ENCODE data around the gene CACNB3. TPM values are rescaled to one million over a fixed set of nuclear protein-coding genes. Genes with fewer than 3 reads are reported as not detected.
A peak's percentile ranks its signal among the peaks of the same experiment; 100 is the strongest.

Gene CACNB3
- total and polyA plus RNA-seq, 4 experiments from 2014 or later = 1.5 to 17.9 (median 10.6) TPM

DNA sequence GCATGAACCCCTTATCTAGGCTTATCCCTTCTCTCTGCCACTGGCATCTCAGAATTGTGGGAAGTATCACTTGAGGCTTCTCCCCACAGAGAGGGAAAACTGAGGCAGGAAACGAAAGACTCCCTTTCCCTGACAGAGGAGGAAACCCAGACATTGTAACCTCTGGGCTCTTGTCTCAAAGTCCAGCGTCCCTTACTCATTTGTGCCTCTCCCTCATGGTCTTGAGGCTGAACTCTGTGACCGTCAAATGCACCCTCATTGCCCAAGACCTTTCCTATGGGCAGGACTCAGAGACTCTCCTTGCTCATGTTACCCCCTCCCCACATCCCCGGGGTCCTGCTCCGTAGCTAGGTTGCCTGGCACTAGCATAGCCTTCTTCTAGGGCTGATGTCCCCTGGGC is 3.8 kb downstream of the CACNB3 start:
- CTCF ChIA-PET (ENCODE audit: partially characterized antibody) = no interaction called here
- peaks cover 15 to 54% (median 20%) of the 10 kb centered on the region in 4 donors for H3K4me1 Mint-ChIP-seq
- no peaks in the 10 kb centered on the region for H3K9me3 Mint-ChIP-seq
- Histone ChIP-seq H3K36me3 (ENCODE audit: insufficient read depth, low read length) (no peaks in the 10 kb centered on the region), H3K4me1 (ENCODE audit: insufficient read depth, low read length) (peaks cover 18% of the 10 kb centered on the region), H3K4me3 (ENCODE audit: low read length in 2 of 2) (no peak overlapping the region), H3K27ac (ENCODE audit: low read depth, low read length) (no peak overlapping the region), H3K27me3 (ENCODE audit: insufficient read depth, low read length) (no peaks in the 10 kb centered on the region), H3K9me3 (ENCODE audit: control insufficient read depth in 1 of 2, low read length in 2 of 2) (no peaks in the 10 kb centered on the region)
- H3K27me3 Mint-ChIP-seq = no peaks in the 10 kb centered on the region
- POLR2A ChIA-PET (ENCODE audit: partially characterized antibody) = no interaction called here
- H3K27ac Mint-ChIP-seq = peak overlapping the region in 3 of 7 donors; percentile 49 to 73 (median 64)
- H3K36me3 Mint-ChIP-seq = peaks cover 0 to 2% of the 10 kb centered on the region in 2 donors
- DNase-seq = no peak
- intact Hi-C loops (cut with micrococcal nuclease) = no loop called here
- H3K4me3 Mint-ChIP-seq = no peak overlapping the region

DNA sequence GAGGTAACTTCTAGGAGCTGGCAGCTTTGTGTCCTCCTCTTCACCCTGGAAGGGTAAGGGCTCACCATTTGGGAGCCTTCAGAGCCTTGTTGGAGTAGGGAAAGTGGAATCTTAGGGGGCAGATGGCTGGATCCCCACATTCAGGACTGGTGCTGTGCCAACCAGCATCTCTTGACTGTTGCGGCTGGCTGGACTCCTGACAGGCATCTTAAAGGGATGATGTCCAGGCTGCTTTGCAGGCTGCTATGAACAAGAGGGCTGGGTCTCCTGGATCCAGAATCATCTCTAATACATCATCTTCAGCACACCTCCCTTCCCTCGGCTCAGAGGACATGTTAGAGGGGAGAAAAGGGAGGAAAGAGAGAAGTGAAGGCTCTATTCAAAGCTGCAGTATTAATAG is 4.4 kb downstream of the CACNB3 start:
- Mint-ChIP-seq H3K4me1 (peaks cover 10 to 48% (median 15%) of the 10 kb centered on the region in 4 donors), H3K4me3 (peak overlapping the region in 1 of 8 donors; percentile 45), H3K27me3 (no peaks in the 10 kb centered on the region), H3K27ac (peak overlapping the region in 2 of 7 donors; percentile 49 to 73), H3K9me3 (no peaks in the 10 kb centered on the region), H3K36me3 (peaks cover 0 to 2% of the 10 kb centered on the region in 2 donors)
- POLR2A ChIA-PET (ENCODE audit: partially characterized antibody) = interaction anchor here (2.0 kb wide), 1 partner anchor 9 kb away, joined by 9 read pairs; no protein-coding TSS in a partner anchor
- CTCF ChIA-PET (ENCODE audit: partially characterized antibody) = interaction anchor here (0.9 to 6.7 kb wide), 3 partner anchors 8 to 919 kb away, joined by 3 to 40 read pairs (median 5); partner anchors contain the start of genes DDX23 and TMBIM6
- Histone ChIP-seq H3K9me3 (ENCODE audit: control insufficient read depth in 1 of 2, low read length in 2 of 2) (no peaks in the 10 kb centered on the region), H3K27ac (ENCODE audit: low read depth, low read length) (no peak overlapping the region), H3K4me3 (ENCODE audit: low read length in 2 of 2) (no peak overlapping the region), H3K27me3 (ENCODE audit: insufficient read depth, low read length) (no peaks in the 10 kb centered on the region), H3K36me3 (ENCODE audit: insufficient read depth, low read length) (no peaks in the 10 kb centered on the region), H3K4me1 (ENCODE audit: insufficient read depth, low read length) (peaks cover 12% of the 10 kb centered on the region)
- intact Hi-C loops (cut with micrococcal nuclease) = no loop called here
- DNase-seq = no peak

DNA sequence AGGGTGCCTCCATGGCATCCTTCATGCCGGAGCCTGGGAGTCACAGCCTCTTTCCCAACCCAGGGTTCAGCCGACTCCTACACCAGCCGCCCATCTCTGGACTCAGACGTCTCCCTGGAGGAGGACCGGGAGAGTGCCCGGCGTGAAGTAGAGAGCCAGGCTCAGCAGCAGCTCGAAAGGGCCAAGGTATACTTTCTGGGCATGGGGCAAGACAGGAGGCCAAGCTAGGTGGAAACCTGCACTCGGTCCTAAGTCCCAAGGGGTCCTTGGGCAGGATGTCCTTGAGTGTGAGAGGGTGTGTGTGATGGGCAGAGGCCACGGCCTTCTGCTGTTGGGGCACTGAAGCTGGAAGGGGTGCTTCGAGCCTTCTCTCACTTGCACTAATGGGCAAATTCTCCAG is 5.0 kb downstream of the CACNB3 start:
- Mint-ChIP-seq H3K4me1 (peaks cover 10 to 42% (median 14%) of the 10 kb centered on the region in 4 donors), H3K27ac (peak overlapping the region in 4 of 7 donors; percentile 30 to 62 (median 56)), H3K4me3 (no peak overlapping the region), H3K9me3 (no peaks in the 10 kb centered on the region), H3K36me3 (peaks cover 0 to 4% of the 10 kb centered on the region in 2 donors), H3K27me3 (no peaks in the 10 kb centered on the region)
- no peak overlapping the region for H3K4me3 ChIP-seq (ENCODE audit: low read length in 2 of 2)
- intact Hi-C loops (cut with micrococcal nuclease) = no loop called here
- H3K9me3 ChIP-seq (ENCODE audit: control insufficient read depth in 1 of 2, low read length in 2 of 2) = no peaks in the 10 kb centered on the region
- POLR2A ChIA-PET (ENCODE audit: partially characterized antibody) = interaction anchor here (2.0 kb wide), 1 partner anchor 9 kb away, joined by 9 read pairs; no protein-coding TSS in a partner anchor
- CTCF ChIA-PET (ENCODE audit: partially characterized antibody) = interaction anchor here (0.9 to 6.7 kb wide), 3 partner anchors 8 to 918 kb away, joined by 3 to 40 read pairs (median 5); partner anchors contain the start of genes DDX23 and TMBIM6
- H3K27me3 ChIP-seq (ENCODE audit: insufficient read depth, low read length) = no peaks in the 10 kb centered on the region
- H3K4me1 ChIP-seq (ENCODE audit: insufficient read depth, low read length) = peaks cover 9% of the 10 kb centered on the region
- no peaks in the 10 kb centered on the region for H3K36me3 ChIP-seq (ENCODE audit: insufficient read depth, low read length)
- no peak for DNase-seq
- H3K27ac ChIP-seq (ENCODE audit: low read depth, low read length) = no peak overlapping the region

DNA sequence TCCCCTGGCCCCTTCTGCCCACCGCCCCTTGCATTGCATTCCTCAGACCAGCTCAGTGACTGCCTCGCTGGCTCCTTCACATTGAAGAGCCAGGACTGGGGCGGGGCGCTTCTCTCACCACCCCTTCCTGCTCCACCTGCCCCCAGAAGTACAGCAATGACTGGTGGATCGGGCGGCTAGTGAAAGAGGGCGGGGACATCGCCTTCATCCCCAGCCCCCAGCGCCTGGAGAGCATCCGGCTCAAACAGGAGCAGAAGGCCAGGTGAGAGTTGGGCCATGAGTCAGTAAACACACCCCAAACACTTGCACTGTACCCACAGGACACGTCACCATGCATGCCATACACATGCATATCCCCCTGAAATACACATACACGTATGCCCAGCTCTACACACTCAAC is 5.8 kb downstream of the CACNB3 start:
- Histone ChIP-seq H3K27ac (ENCODE audit: low read depth, low read length) (no peak overlapping the region), H3K9me3 (ENCODE audit: control insufficient read depth in 1 of 2, low read length in 2 of 2) (no peaks in the 10 kb centered on the region), H3K36me3 (ENCODE audit: insufficient read depth, low read length) (peaks cover 6% of the 10 kb centered on the region), H3K27me3 (ENCODE audit: insufficient read depth, low read length) (no peaks in the 10 kb centered on the region), H3K4me1 (ENCODE audit: insufficient read depth, low read length) (peaks cover 9% of the 10 kb centered on the region), H3K4me3 (ENCODE audit: low read length in 2 of 2) (no peak overlapping the region)
- Mint-ChIP-seq H3K27me3 (no peaks in the 10 kb centered on the region), H3K4me3 (peak overlapping the region in 1 of 8 donors; percentile 21), H3K36me3 (peaks cover 0 to 12% of the 10 kb centered on the region in 2 donors), H3K9me3 (no peaks in the 10 kb centered on the region), H3K4me1 (peaks cover 8 to 36% (median 12%) of the 10 kb centered on the region in 4 donors), H3K27ac (peak overlapping the region in 5 of 7 donors; percentile 31 to 76 (median 55))
- ChIA-PET CTCF (ENCODE audit: partially characterized antibody) (interaction anchor here (6.7 kb wide), 1 partner anchor 9 kb away, joined by 40 read pairs; no protein-coding TSS in a partner anchor), POLR2A (ENCODE audit: partially characterized antibody) (interaction anchor here (2.0 kb wide), 1 partner anchor 10 kb away, joined by 9 read pairs; no protein-coding TSS in a partner anchor)
- peak in 4 of 5 donors; percentile 6 to 57 (median 14) for DNase-seq
- intact Hi-C loops (cut with micrococcal nuclease) = no loop called here

DNA sequence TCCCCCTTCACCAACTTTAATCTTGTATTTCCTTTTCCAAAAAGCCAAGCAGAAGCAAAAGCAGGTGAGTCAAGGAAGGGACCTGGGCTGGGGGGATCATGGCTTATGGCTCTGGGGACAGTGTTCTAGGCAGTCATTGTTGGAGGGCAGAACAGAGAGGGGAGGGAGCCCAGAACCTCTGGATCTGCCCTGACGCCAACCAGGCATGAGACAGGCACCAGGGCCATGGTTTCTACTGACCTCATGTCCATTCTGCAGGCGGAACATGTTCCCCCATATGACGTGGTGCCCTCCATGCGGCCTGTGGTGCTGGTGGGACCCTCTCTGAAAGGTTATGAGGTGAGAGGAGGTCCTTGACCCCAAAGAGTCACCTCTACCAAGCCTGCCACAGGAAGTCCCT is 6.6 kb downstream of the CACNB3 start:
- H3K36me3 ChIP-seq (ENCODE audit: insufficient read depth, low read length) = peaks cover 14% of the 10 kb centered on the region
- ChIA-PET POLR2A (ENCODE audit: partially characterized antibody) (interaction anchor here (2.0 kb wide), 1 partner anchor 11 kb away, joined by 9 read pairs; no protein-coding TSS in a partner anchor), CTCF (ENCODE audit: partially characterized antibody) (interaction anchor here (6.7 kb wide), 1 partner anchor 10 kb away, joined by 40 read pairs; no protein-coding TSS in a partner anchor)
- peaks cover 5 to 20% of the 10 kb centered on the region in 2 donors for H3K36me3 Mint-ChIP-seq
- H3K4me1 Mint-ChIP-seq = peaks cover 6 to 28% (median 12%) of the 10 kb centered on the region in 4 donors
- intact Hi-C loops (cut with micrococcal nuclease) = no loop called here
- H3K4me3 Mint-ChIP-seq = no peak overlapping the region
- H3K27ac Mint-ChIP-seq = peak overlapping the region in 2 of 7 donors; percentile 70 to 79
- no peak overlapping the region for H3K4me3 ChIP-seq (ENCODE audit: low read length in 2 of 2)
- H3K27ac ChIP-seq (ENCODE audit: low read depth, low read length) = no peak overlapping the region
- H3K9me3 Mint-ChIP-seq = no peaks in the 10 kb centered on the region
- H3K27me3 Mint-ChIP-seq = no peaks in the 10 kb centered on the region
- no peaks in the 10 kb centered on the region for H3K27me3 ChIP-seq (ENCODE audit: insufficient read depth, low read length)
- no peaks in the 10 kb centered on the region for H3K9me3 ChIP-seq (ENCODE audit: control insufficient read depth in 1 of 2, low read length in 2 of 2)
- no peak for DNase-seq
- peaks cover 9% of the 10 kb centered on the region for H3K4me1 ChIP-seq (ENCODE audit: insufficient read depth, low read length)

GRCh38 chr12:48826209-48826855 is 8.0 kb downstream of the CACNB3 start:
- no peaks in the 10 kb centered on the region for H3K9me3 ChIP-seq (ENCODE audit: control insufficient read depth in 1 of 2, low read length in 2 of 2)
- ChIA-PET POLR2A (ENCODE audit: partially characterized antibody) (no interaction called here), CTCF (ENCODE audit: partially characterized antibody) (interaction anchor here (3.7 to 6.7 kb wide), 2 partner anchors 8 to 11 kb away, joined by 19 to 40 read pairs; partner anchors contain the start of gene CACNB3)
- Mint-ChIP-seq H3K9me3 (no peaks in the 10 kb centered on the region), H3K4me1 (peaks cover 6 to 26% (median 12%) of the 10 kb centered on the region in 4 donors), H3K27me3 (no peaks in the 10 kb centered on the region), H3K36me3 (peaks cover 17 to 34% of the 10 kb centered on the region in 2 donors), H3K4me3 (no peak overlapping the region), H3K27ac (peak overlapping the region in 3 of 7 donors; percentile 36 to 84 (median 80))
- DNase-seq = no peak
- H3K27me3 ChIP-seq (ENCODE audit: insufficient read depth, low read length) = no peaks in the 10 kb centered on the region
- H3K4me3 ChIP-seq (ENCODE audit: low read length in 2 of 2) = no peak overlapping the region
- peaks cover 9% of the 10 kb centered on the region for H3K4me1 ChIP-seq (ENCODE audit: insufficient read depth, low read length)
- intact Hi-C loops (cut with micrococcal nuclease) = no loop called here
- no peak overlapping the region for H3K27ac ChIP-seq (ENCODE audit: low read depth, low read length)
- H3K36me3 ChIP-seq (ENCODE audit: insufficient read depth, low read length) = peaks cover 28% of the 10 kb centered on the region

DNA sequence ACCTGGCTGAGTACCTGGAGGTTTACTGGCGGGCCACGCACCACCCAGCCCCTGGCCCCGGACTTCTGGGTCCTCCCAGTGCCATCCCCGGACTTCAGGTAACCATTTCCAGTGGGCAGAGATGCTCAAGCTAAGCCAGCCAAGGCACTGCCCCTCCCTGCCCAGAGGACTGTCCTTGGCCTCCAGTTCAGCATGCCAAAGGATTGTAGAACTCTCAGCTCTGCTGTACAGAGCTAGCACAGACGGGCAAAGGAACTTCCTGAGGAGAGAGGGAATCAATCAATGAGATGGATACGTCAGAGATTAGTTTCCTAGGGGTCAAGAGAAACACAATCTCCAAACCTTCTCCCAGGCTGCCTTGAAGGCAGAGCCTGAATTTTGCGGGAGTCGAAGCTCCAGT is 8.7 kb downstream of the CACNB3 start:
- H3K4me1 Mint-ChIP-seq = peaks cover 6 to 26% (median 12%) of the 10 kb centered on the region in 4 donors
- intact Hi-C loops (cut with micrococcal nuclease) = no loop called here
- H3K27me3 Mint-ChIP-seq = no peaks in the 10 kb centered on the region
- CTCF ChIA-PET (ENCODE audit: partially characterized antibody) = interaction anchor here (3.7 to 6.7 kb wide), 2 partner anchors 9 to 12 kb away, joined by 19 to 40 read pairs; partner anchors contain the start of gene CACNB3
- Histone ChIP-seq H3K27me3 (ENCODE audit: insufficient read depth, low read length) (no peaks in the 10 kb centered on the region), H3K36me3 (ENCODE audit: insufficient read depth, low read length) (peaks cover 35% of the 10 kb centered on the region), H3K4me1 (ENCODE audit: insufficient read depth, low read length) (peaks cover 9% of the 10 kb centered on the region), H3K4me3 (ENCODE audit: low read length in 2 of 2) (no peak overlapping the region), H3K9me3 (ENCODE audit: control insufficient read depth in 1 of 2, low read length in 2 of 2) (no peaks in the 10 kb centered on the region), H3K27ac (ENCODE audit: low read depth, low read length) (no peak overlapping the region)
- POLR2A ChIA-PET (ENCODE audit: partially characterized antibody) = no interaction called here
- H3K9me3 Mint-ChIP-seq = no peaks in the 10 kb centered on the region
- H3K36me3 Mint-ChIP-seq = peaks cover 22 to 40% of the 10 kb centered on the region in 2 donors
- no peak overlapping the region for H3K4me3 Mint-ChIP-seq
- DNase-seq = no peak
- no peak overlapping the region for H3K27ac Mint-ChIP-seq

All from CD4-positive, alpha-beta memory T cell (primary cell).